Putamen (tissue), 1 donor: ENCODE measurements around the gene LANCL2.
A peak's percentile ranks its signal among the peaks of the same experiment; 100 is the strongest.
"Not testable (repeated sequence)": the region's sequence is repeated elsewhere in the genome, so short reads cannot be mapped to it uniquely, and the experiment has no call there.

Source experiments
- DNase-seq: peaks from one replicate; pipeline ENCODE4 v3.0.0-alpha.2; 2016; ENCODE audit warnings: low spot score

The LANCL2 gene

DNA sequence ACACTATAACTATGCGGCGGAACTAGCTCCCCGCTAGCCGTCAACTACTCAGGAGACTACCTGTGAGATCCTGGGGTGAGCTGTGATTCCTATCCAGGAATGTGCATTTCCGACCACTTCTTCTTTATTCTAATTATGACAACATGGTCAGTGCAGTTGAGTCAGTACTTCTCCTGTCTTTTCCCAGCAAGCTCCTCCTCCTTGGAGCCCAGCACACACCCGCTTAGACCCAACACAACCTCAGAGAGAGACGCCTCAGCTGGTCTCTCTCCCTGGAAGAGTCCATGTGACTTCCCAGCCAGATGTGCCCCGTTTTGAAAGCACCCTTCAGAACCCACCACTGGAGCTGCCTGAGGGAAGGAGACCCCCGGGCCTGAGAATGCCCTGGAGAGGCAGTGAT is 106.5 kb downstream of the LANCL2 start:
- DNase-seq, result not testable (repeated sequence)

DNA sequence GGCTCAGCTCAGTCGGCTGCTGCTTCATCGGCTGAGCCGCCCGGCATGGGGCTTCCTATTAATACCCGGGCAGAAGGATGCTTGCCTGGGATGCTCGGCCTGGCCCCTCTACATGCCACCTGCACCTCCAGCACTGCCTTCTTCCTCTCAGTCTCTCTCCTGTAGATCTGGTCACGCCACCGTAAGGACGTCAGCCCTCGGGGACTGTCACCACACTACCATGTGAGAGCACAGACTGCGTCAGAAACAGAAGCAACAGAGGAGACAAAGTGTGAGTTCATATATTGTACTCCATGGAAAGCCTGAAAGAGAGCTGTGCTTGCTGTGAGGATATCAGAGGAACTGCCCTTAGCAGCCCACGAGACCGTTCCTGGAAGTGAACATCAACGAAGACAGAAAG is 107.3 kb downstream of the LANCL2 start:
- DNase-seq, result not testable (repeated sequence)

DNA sequence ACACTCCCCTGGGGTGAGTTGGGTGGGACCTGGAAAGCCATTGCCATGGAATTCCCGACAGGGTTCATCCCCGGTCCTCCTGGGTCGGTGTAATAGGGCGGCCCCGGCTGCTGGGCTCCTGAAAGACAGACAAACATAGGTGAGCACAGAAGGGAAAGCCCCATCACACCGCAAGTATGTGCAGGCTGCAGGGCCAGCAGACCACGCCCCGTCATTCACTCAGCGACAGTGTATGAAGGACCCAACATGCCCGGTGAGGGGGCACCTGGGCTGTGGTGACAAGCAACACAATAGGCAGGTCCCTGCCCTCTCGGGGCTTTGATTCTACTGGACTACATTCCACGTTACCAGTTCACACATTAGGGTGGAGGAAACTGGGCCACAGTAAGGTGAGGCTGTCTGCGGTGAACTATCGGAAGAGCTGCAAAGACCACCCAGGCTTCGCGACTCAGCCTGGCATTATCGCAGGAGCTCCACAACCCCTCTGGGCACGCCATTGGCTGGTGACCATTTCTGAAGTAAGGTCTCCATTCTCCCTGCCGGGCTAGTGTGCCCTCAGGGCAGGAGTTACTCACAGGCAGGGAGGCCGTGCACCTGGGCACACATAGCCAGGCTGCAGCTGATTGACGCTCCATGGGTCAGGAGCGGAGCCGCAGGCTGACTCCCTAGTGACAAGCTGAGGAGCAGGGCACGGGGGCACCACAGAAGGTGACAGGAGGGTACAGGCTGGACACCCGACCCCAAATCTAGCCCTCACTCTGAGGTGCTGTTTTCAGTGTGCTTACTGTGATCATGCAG is 108.0 kb downstream of the LANCL2 start:
- DNase-seq, result no peak

DNA sequence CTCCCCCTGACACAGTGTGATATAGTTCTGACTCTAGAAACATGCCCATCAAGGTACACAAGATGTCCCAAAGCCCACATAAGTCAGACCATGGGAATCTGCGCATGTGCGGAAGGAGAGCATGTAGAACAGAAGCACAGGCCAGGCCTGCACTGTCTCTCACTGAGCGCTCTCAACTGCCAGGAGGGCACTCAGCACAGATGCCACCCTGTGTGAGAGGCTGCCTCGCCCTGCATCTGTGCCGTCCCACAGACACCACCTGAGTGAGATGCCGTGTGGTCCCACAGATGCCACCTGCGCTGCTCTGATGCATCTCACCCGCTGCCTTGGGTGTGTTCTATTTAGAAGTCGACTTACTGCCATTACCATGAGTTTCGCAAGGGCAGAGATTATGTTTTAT is 108.8 kb downstream of the LANCL2 start:
- DNase-seq, result no peak

DNA sequence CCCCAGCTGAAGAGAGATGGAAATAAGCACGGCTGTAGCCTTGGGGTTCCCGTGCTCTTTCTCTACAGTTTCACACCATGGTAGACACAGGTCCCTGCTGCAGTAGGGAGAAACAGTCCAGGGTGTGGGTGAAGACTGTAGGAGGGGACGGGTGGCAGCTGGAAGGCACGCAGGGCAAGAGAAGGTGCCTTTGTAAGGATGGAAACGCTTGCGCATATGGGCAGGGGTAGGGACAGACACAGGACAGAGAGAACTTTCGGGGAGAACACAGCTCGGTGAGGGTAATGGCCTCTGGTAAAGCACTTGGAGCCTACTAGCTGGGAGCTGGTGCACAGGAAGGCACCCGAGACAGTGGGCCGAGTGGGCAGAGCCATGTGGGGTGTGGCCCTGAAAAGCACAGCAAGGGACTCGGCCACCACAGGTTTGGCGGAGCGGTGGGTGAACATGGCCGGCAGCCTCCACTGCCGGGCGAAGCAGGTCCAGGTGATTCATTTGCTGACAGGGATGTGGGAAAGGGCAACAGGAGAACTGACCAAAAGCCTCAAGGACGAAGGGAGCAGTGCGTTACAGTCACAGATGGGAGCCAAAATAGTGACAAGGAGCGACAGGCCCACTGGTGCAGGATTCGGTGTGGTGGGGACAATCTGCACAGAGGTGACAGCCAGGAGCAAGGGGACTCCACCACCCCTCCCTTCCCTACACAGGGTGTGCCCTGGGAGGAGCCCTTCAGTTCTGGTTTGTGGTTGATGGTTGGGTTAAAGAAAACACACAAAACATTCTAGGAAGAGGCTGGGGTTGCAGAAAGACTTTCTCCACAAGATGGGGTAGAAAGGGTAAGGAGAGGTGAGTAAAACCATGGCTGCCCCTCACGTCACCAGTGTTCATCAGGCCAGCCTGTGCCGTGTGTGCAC is 110.1 kb downstream of the LANCL2 start:
- no peak for DNase-seq

DNA sequence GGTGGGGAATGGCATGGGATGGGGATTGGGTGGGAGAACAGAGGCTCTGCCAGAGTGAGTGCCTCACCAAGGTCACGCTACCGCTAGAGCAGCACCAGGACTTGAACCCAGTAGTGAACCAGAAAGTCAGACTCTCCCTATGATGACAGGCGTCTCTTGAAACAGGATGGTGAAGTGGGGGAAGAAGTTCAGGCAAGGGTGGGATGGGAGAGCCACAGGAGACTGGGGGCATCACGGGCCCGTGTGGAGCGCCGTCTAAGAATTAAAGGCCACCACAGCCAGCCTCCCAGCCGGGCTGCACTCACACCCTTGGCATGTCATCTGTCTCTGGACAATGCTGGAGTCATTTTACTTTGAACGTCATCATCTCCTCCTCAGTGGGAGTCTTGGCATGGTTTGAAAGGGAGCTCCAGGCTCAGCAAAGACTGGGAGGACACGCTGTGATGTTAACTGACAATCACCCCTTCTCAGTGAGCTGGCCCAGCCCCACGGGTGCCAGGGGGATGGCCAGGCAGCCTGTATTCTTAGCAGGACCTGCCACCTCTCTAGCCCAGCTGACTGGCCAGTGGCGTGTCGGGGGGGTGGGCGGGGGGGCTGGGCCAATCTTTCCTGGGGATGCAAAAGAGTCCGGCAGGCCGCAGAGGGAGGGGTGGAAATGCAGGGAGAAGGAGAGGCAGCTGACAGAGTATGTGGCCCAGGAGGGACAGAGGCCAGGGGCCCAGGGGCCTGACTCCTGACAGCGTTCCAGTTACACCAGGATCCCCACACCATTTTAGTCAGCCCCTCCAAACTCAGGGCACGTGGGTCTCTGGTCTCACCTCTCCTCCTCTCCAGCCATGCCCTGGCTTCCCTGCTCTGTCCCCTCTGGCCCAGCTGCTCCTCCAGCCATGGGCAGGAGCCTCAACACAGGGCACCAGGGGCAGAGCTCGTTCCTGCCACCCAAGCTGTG is 111.0 kb downstream of the LANCL2 start:
- peak; percentile 13 for DNase-seq

DNA sequence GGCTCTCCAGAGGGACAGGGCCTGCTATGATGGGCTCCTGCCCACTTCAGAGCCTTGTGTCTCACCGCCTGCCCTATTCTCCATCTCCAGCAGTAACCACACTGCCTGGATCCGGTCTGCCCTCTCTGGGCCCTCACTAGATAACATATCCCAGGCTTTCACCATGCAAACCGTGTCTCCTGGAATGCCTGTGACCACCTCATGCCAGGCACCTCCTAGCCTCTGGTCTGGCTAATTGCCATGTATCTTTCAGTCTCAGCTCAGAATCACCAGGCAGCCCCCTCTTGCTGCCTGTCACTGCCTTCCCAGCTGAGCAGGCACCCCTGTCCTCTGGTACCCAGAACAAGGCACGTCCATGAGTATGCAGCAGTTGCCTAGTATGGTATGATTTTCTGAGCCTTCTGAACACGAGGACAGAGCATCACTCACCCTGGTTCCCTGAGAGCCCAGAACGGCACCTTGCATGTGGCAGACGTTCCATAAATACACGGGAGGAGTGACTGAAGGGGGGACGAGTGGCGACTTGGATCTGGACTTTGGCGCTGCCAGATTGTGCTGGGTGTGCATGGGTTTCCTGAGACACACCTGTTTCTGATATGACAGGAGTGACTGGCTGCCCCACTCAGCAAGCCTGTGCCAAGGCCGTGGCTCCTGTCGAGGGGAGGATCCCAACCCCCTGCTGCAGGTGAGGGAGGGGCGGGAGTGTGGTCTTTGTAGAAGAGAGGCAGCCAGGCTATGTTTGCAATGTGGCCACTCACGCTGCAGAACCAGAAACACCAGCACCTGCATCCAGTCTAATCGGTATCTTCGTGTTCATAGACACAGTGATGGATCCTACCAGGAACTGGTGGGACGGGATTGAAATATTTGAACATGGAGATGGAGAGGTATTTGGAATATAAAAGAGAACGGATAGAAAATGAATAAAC is 112.0 kb downstream of the LANCL2 start:
- DNase-seq, result no peak

DNA sequence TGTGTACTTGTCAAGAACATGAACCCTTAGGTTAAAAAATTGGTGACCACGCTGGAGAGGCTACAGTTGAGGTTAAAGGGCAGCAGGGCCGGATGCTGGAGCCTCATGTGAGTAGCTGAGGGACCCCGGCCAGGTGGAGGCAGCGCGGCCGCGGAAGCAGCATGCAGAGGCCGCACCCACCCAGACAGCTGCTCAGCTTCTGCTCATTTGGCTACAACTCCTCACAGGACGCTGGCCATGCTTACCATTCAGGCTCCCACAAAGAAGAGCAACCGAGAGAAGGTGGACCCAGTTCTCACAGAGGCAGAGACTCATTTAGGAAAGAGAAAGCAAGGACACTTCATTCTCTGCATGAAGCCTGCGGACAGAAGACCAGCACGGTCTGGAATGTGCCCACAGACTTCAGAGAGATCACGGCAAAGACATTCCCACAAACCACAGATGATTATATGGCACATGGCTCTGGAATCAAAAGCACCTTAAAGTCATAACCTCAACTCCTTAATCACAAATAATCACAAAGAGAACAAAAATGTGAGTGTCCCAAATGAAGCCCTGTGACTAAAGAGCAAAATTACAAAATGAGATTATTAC is 112.7 kb downstream of the LANCL2 start:
- no peak for DNase-seq

DNA sequence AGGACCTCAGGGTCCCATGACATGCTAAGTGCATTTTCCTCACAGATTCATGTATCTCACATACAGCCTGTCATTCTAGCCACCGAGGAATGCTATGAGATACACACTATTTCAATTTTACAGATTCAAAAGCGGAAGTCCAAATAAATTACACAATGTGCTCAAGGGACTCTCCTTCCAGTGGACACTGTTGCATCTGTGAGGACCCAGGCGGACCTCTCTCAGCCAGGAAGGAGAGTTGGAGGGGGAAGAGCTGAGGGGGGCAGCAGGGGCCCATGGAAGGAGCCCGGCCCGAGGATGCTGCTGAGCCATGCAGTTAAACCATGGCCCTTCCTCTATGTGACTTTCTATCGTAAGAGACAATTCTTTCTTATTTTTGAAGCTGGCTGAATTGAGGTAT is 113.6 kb downstream of the LANCL2 start:
- no peak for DNase-seq

DNA sequence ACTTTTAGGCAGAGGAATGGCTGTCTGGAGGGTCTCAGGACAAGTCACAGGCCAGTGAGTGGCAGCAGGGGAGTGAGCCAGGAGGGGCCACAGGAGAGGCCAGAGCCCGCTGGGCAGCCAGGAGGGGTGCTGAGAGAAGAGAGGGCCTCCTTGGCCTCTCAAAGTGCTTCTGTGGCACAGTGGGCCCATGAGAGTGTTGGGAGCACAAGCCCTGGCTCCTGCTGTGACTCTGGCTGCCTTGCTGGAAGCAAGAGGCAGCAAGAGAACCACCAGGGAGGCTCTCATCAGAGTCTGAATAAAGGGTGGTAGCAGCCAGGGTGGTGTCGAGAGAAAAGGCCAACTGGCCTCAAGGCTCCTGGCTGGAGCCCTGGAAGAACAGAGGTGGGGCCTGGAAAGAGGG is 116.0 kb downstream of the LANCL2 start:
- DNase-seq, result no peak

DNA sequence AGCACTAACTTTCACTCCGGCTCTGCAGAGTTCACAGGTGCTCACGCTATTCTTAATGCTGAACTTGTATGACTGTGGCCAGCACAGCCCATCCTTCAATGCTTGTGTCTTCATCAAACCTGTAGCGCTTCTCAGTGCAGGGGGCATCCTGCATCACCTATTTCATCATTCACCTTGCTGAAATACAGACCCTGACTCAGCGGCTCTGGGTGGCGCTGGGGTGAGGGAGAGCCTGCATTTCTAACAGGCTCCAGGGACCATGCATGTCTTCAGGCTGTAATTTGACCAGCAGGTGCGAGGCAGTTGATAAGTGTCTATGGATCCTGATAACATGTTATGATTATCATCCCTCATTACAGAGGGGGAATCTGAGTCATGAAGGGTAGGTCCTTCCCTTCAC is 117.9 kb downstream of the LANCL2 start:
- no peak for DNase-seq
